Iris pigment epithelial cell (primary cell): ENCODE results near the gene TMEM163.
"Not testable (repeated sequence)": the region's sequence is repeated elsewhere in the genome, so short reads cannot be mapped to it uniquely, and the experiment has no call there.

Experiments used
- DNase-seq: peaks from one replicate; pipeline ENCODE4 v3.0.0-alpha.2; 2011; ENCODE audit warnings: low read depth

TMEM163 gene

GRCh38 chr2:134490559-134490958, 228.2 kb downstream of the TMEM163 start:
- DNase-seq = no peak

- no peak for DNase-seq
These were observed 228.9 kb downstream of the TMEM163 start for GRCh38 chr2:134489732-134490384.

- no peak for DNase-seq
These were observed 235.9 kb downstream of the TMEM163 start for GRCh38 chr2:134482766-134483340.

- DNase-seq = no peak
These were observed 236.6 kb downstream of the TMEM163 start for GRCh38 chr2:134482131-134482723.

- DNase-seq = no peak
These were observed 239.0 kb downstream of the TMEM163 start for GRCh38 chr2:134479696-134480330.

GRCh38 chr2:134476982-134477381, 241.8 kb downstream of the TMEM163 start:
- DNase-seq = not testable (repeated sequence)

GRCh38 chr2:134470561-134471168, 248.1 kb downstream of the TMEM163 start:
- DNase-seq = no peak

- no peak for DNase-seq
These were observed 249.2 kb downstream of the TMEM163 start for GRCh38 chr2:134469516-134470115.

GRCh38 chr2:134468776-134469175, 250.0 kb downstream of the TMEM163 start:
- DNase-seq = no peak

- no peak for DNase-seq
These were observed 250.6 kb downstream of the TMEM163 start for GRCh38 chr2:134468164-134468563.

GRCh38 chr2:134466141-134466540, 252.7 kb downstream of the TMEM163 start:
- DNase-seq = no peak

GRCh38 chr2:134465228-134466105, 253.3 kb downstream of the TMEM163 start:
- no peak for DNase-seq

GRCh38 chr2:134463699-134464022, 255.1 kb downstream of the TMEM163 start:
- DNase-seq = no peak

GRCh38 chr2:134462791-134463698, 255.8 kb downstream of the TMEM163 start:
- no peak for DNase-seq

- no peak for DNase-seq
These were observed 256.5 kb downstream of the TMEM163 start for GRCh38 chr2:134462275-134462674.

GRCh38 chr2:134461511-134461910, 257.3 kb downstream of the TMEM163 start:
- peak; percentile 46 for DNase-seq

- peak; percentile 65 for DNase-seq
These were observed 258.2 kb downstream of the TMEM163 start for GRCh38 chr2:134460583-134460998.

GRCh38 chr2:134459706-134460406, 258.9 kb downstream of the TMEM163 start:
- no peak for DNase-seq

- no peak for DNase-seq
These were observed 259.9 kb downstream of the TMEM163 start for GRCh38 chr2:134458950-134459349.

- no peak for DNase-seq
These were observed 260.3 kb downstream of the TMEM163 start for GRCh38 chr2:134458473-134458853.
